Neural cell (in vitro differentiated cells): ENCODE results near the gene ADRM1. TPM values are rescaled to one million over a fixed set of nuclear protein-coding genes. Genes with fewer than 3 reads are reported as not detected.

Experiments
- H2AFZ ChIP-seq: fragments of 200-600, 300-800 bp; sonication (generic), shearing (Covaris generic); 2 replicates; pipeline ENCODE4 v1.6.0; 2014; ENCODE audit warnings: low read depth, mild to moderate bottlenecking, antibody characterized with exemption, low read length, moderate library complexity
- H3F3A ChIP-seq: fragments of 200-600 bp; shearing (Covaris generic); 2 replicates; pipeline ENCODE4 v1.6.1; 2016; ENCODE audit warnings: mild to moderate bottlenecking, moderate library complexity, mixed read lengths, antibody characterized with exemption, low read length; ENCODE audit not compliant: insufficient read depth, poor library complexity, severe bottlenecking
- H3K27ac ChIP-seq: fragments of 200-600, 300-800 bp; sonication (generic), shearing (Covaris generic); 2 replicates; pipeline ENCODE4 v1.5.1; 2014; ENCODE audit warnings: mild to moderate bottlenecking, low read length, moderate library complexity
- H3K27me3 ChIP-seq: fragments of 300-800, 200-600 bp; sonication (generic), shearing (Covaris generic); 2 replicates; pipeline ENCODE4 v1.6.0; 2014; ENCODE audit warnings: mild to moderate bottlenecking, low read depth, low read length, moderate library complexity; ENCODE audit not compliant: insufficient read depth
- H3K36me3 ChIP-seq: fragments of 300-800, 200-600 bp; sonication (generic), shearing (Covaris generic); 2 replicates; pipeline ENCODE4 v1.5.1; 2014; ENCODE audit warnings: mild to moderate bottlenecking, antibody characterized with exemption, low read length, moderate library complexity; ENCODE audit not compliant: insufficient read depth
- H3K4me2 ChIP-seq: fragments of 300-800, 200-600 bp; sonication (generic), shearing (Covaris generic); 2 replicates; pipeline ENCODE4 v1.6.0; 2014; ENCODE audit warnings: mild to moderate bottlenecking, low read length
- H3K4me3 ChIP-seq: fragments of 300-800, 200-600 bp; sonication (generic), shearing (Covaris generic); 2 replicates; pipeline ENCODE4 v1.5.1; 2014; ENCODE audit warnings: mild to moderate bottlenecking, low read length, moderate library complexity
- H3K79me2 ChIP-seq: fragments of 200-600 bp; shearing (Covaris generic); replicated peaks from 2 replicates; pipeline ENCODE4 v1.6.0; 2014; ENCODE audit warnings: mild to moderate bottlenecking, low read length, moderate library complexity; ENCODE audit not compliant: insufficient read depth
- H3K9ac ChIP-seq: fragments of 300-800, 200-600 bp; sonication (generic), shearing (Covaris generic); 2 replicates; pipeline ENCODE4 v1.6.1; 2016; ENCODE audit warnings: mild to moderate bottlenecking, low read length, mixed read lengths
- H3K9me2 ChIP-seq: fragments of 200-600 bp; shearing (Covaris generic); 2 replicates; pipeline ENCODE4 v1.6.1; 2016; ENCODE audit warnings: mild to moderate bottlenecking, low read length, mixed read lengths; ENCODE audit not compliant: insufficient read depth
- H3K9me3 ChIP-seq: fragments of 200-600, 300-800 bp; sonication (generic), shearing (Covaris generic); 2 replicates; pipeline ENCODE4 v1.6.1; 2016; ENCODE audit warnings: mild to moderate bottlenecking, mixed run types, low read length, moderate library complexity, mixed read lengths
- H4K20me1 ChIP-seq: fragments of 200-600 bp; shearing (Covaris generic); 2 replicates; pipeline ENCODE4 v1.6.1; 2016; ENCODE audit warnings: mild to moderate bottlenecking, mixed run types; ENCODE audit not compliant: insufficient read depth
- EP300 ChIP-seq: fragments of 450-650 bp; conservative IDR thresholded peaks from 2 replicates; pipeline ENCODE4 v1.6.1; 2014; ENCODE audit warnings: antibody characterized with exemption, mild to moderate bottlenecking, moderate library complexity; ENCODE audit not compliant: poor library complexity, severe bottlenecking
- EZH2 ChIP-seq: fragments of 200-600, 300-800 bp; shearing (Covaris generic), sonication (generic); IDR thresholded peaks from 2 replicates; pipeline ENCODE4 v1.6.1; 2014; ENCODE audit warnings: antibody characterized with exemption, low read length, borderline replicate concordance, mild to moderate bottlenecking; ENCODE audit not compliant: insufficient read depth, poor library complexity, severe bottlenecking
- MXI1 ChIP-seq: fragments of 450-650 bp; conservative IDR thresholded peaks from 2 replicates; pipeline ENCODE4 v1.6.1; 2014; ENCODE audit warnings: antibody characterized with exemption, mild to moderate bottlenecking; ENCODE audit not compliant: poor library complexity, severe bottlenecking
- POLR2AphosphoS5 ChIP-seq: IDR thresholded peaks from 2 replicates; pipeline ENCODE4 v1.6.1; 2012
- RAD21 ChIP-seq: fragments of 450-650 bp; conservative IDR thresholded peaks from 2 replicates; pipeline ENCODE4 v1.6.1; 2014; ENCODE audit warnings: antibody characterized with exemption, mild to moderate bottlenecking, moderate library complexity
- REST ChIP-seq: IDR thresholded peaks from 2 replicates; pipeline ENCODE4 v1.6.1; 2012; ENCODE audit warnings: borderline replicate concordance
- SMC3 ChIP-seq: fragments of 450-650 bp; conservative IDR thresholded peaks from 2 replicates; pipeline ENCODE4 v1.6.1; 2014; ENCODE audit warnings: antibody characterized with exemption, mild to moderate bottlenecking, moderate library complexity; ENCODE audit not compliant: poor library complexity
- TAF1 ChIP-seq: IDR thresholded peaks from 2 replicates; pipeline ENCODE4 v1.6.1; 2012; ENCODE audit warnings: low read depth
- polyA plus RNA-seq: library from polyadenylated mRNA; depleted of rRNA; stranded (reverse); fragments of >200 nt; gene quantifications from 2 replicates; pipeline ENCODE4 v1.2.3, GENCODE V29; 2014

ADRM1 gene
- polyA plus RNA-seq, 1 donor from 2014 or later, result 111 TPM

GRCh38 chr20:62354031-62354808 is 51.4 kb downstream of the ADRM1 start:
- no peaks in the 10 kb centered on the region for H3F3A ChIP-seq
- H3K4me2 ChIP-seq, result no peak overlapping the region
- H3K9me2 ChIP-seq, result no peaks in the 10 kb centered on the region
- TF ChIP-seq SMC3 (no peak), REST (no peak), RAD21 (no peak), MXI1 (no peak), POLR2AphosphoS5 (no peak), EZH2 (no peak)
- H3K27ac ChIP-seq, result no peak overlapping the region
- H3K4me3 ChIP-seq, result no peak overlapping the region
- no peak overlapping the region for H3K9ac ChIP-seq
- no peaks in the 10 kb centered on the region for H3K79me2 ChIP-seq
- no peaks in the 10 kb centered on the region for H4K20me1 ChIP-seq
- no peaks in the 10 kb centered on the region for H3K27me3 ChIP-seq
- no peaks in the 10 kb centered on the region for H3K9me3 ChIP-seq
- H2AFZ ChIP-seq, result no peak overlapping the region
- H3K36me3 ChIP-seq, result no peaks in the 10 kb centered on the region

DNA sequence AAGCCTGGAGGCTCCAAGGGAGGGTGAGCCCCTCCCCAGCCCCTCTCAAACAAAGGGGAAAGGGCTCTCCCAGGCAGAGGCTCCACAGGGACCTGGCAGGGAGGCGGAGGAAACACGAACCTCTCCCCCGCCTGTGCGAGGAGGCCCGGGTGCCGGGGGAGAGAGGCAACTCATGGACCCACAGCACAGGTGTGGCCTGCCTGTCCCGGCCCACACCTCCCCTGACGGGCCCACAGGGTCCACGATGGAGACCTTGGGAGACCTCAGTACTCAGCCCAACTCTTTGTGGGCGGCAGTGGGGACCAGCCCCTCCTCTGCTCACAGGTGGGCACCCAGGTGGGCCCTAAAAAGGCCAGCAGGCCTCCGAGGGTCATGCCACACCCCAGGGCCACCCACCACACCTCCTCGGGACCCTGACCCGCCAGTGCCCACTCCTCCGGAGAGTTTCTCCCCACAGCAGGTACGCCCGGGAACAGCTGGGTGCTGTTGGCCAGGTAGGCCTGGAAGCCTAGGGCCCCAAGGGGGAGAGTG is 52.1 kb downstream of the ADRM1 start:
- no peaks in the 10 kb centered on the region for H3K79me2 ChIP-seq
- H3K4me3 ChIP-seq, result no peak overlapping the region
- no peak overlapping the region for H2AFZ ChIP-seq
- H4K20me1 ChIP-seq, result no peaks in the 10 kb centered on the region
- no peaks in the 10 kb centered on the region for H3K9me2 ChIP-seq
- H3K27me3 ChIP-seq, result no peaks in the 10 kb centered on the region
- no peak overlapping the region for H3K9ac ChIP-seq
- no peak overlapping the region for H3K27ac ChIP-seq
- no peaks in the 10 kb centered on the region for H3K36me3 ChIP-seq
- H3F3A ChIP-seq, result no peaks in the 10 kb centered on the region
- H3K4me2 ChIP-seq, result no peak overlapping the region
- H3K9me3 ChIP-seq, result no peaks in the 10 kb centered on the region
- TF ChIP-seq SMC3 (no peak), MXI1 (no peak), RAD21 (no peak), EZH2 (no peak), EP300 (no peak), TAF1 (no peak), REST (no peak)
